Psoas muscle (tissue), 8 donors: ENCODE results near the gene DPEP2. TPM values are rescaled to one million over a fixed set of nuclear protein-coding genes. Genes with fewer than 3 reads are reported as not detected.
"Not testable (repeated sequence)": the region's sequence is repeated elsewhere in the genome, so short reads cannot be mapped to it uniquely, and the experiment has no call there.

ENCODE experiments used
- ATAC-seq, 4 donors: fragments of 200-7000 bp; cut with Tn5 transposase; one replicate each; pipeline ENCODE4 v1.9.1; 2020; ENCODE audit warnings: moderate library complexity in 3 of 4, mild to moderate bottlenecking in 2 of 4
- DNase-seq, 2 donors: peaks; one replicate each; pipeline ENCODE4 v3.0.0-alpha.2; 2020
- H3K27ac ChIP-seq: fragments of 200-600 bp; one replicate; pipeline ENCODE4 v1.8.0; 2022
- H3K27me3 ChIP-seq, 3 donors: fragments of 200-600 bp in 1 of 3; one replicate each; pipeline versions ENCODE4 v1.6.1 to v1.8.0; 2013 to 2022; ENCODE audit warnings: low read length in 2 of 3, mild to moderate bottlenecking in 2 of 3, moderate library complexity in 1 of 3; ENCODE audit not compliant: insufficient read depth in 3 of 3
- H3K36me3 ChIP-seq, 2 donors: fragments of 200-600 bp in 1 of 2; one replicate each; pipeline versions ENCODE4 v1.6.1 to v1.8.0; 2013 to 2022; ENCODE audit warnings: low read depth in 1 of 2, mild to moderate bottlenecking in 1 of 2, moderate library complexity in 1 of 2; ENCODE audit not compliant: insufficient read depth in 1 of 2
- H3K4me1 ChIP-seq: fragments of 200-600 bp; one replicate; pipeline ENCODE4 v1.8.0; 2022
- H3K4me3 ChIP-seq: fragments of 200-600 bp; one replicate; pipeline ENCODE4 v1.8.0; 2022; ENCODE audit warnings: mild to moderate bottlenecking
- H3K9me3 ChIP-seq: fragments of 200-600 bp; one replicate; pipeline ENCODE4 v1.8.0; 2022
- CTCF ChIP-seq: fragments of 200-600 bp; IDR thresholded peaks from one replicate; pipeline ENCODE4 v1.8.0; 2022; ENCODE audit warnings: antibody characterized with exemption
- WGBS, 3 donors: extraction: QIAGEN DNeasy Blood & Tissue Kit; methylation state at CpG; one replicate each; pipeline versions ENCODE4 v1.1.6 to v1.1.7; 2013; 5-methylcytosine and 5-hydroxymethylcytosine counted together
- intact Hi-C, 2 donors: fragments of 100-400 bp; cut with DNase I; formaldehyde crosslinking; loops; one replicate each; pipeline versions ENCODE4 v1.11.0 to v1.14.2; 2022
- polyA plus RNA-seq, 3 donors: library from polyadenylated mRNA; stranded (reverse); fragments of 200-250 nt; gene quantifications; one replicate each; pipeline ENCODE4 v1.2.3, GENCODE V29; 2013
- total RNA-seq, 4 donors: library from RNA; stranded (reverse); fragmentation: NEBNext Ultra II Directional in 2 of 4; extraction: Animal tissue kit (Norgen Biotek cat#: 25700) in 2 of 4; gene quantifications; one replicate each; pipeline versions ENCODE4 v1.2.1 to v1.2.4, GENCODE V29; 2021 to 2023
- donor health status: healthy with polysubstance abuse.
- donor health status: DM: no; HTN: no; CAD: no; lungs with moderate emphysema.
- donor health status: Bipolar disorder and iron deficiency.
- donor health status: healthy.
- donor health status: DM: yes; HTN: yes; CAD: no.
- donor health status: DM: no; HTN: no; CAD: no.
- donor health status: DM: no; HTN: no; CAD: no.
- donor health status: DM: yes; HTN: yes; CAD: no.

The DPEP2 gene
- total and polyA plus RNA-seq, 7 donors, result 0.23 to 1.1 (median 0.28) TPM; not detected in 1

GRCh38 chr16:67999985-68000384, 701 bp upstream of the DPEP2 start:
- Histone ChIP-seq H3K4me3 (peak overlapping the region; percentile 4), H3K27me3 (no peaks in the 10 kb centered on the region), H3K4me1 (no peaks in the 10 kb centered on the region), H3K27ac (peak overlapping the region; percentile 41), H3K36me3 (no peaks in the 10 kb centered on the region), H3K9me3 (no peaks in the 10 kb centered on the region)
- 57 to 70% (median 66%) methylated on average over 2 of the region's 2 CpGs for WGBS, 3 donors
- no peak for TF ChIP-seq CTCF
- intact Hi-C loops, result no loop called here
- DNase-seq (no peak), ATAC-seq (peak in 1 of 4 donors; percentile 14)

- DNase-seq, H3K36me3 ChIP-seq, H3K9me3 ChIP-seq, intact Hi-C loops, H3K4me1 ChIP-seq, H3K27me3 ChIP-seq, H3K27ac ChIP-seq, H3K4me3 ChIP-seq, ATAC-seq: not testable (repeated sequence)
- WGBS, 3 donors, result 91 to 96% (median 92%) methylated on average over 25 to 36 of the region's 36 CpGs
Measured at GRCh38 chr16:67998231-67998778, 979 bp downstream of the DPEP2 start.

GRCh38 chr16:67996666-67997065, 2.6 kb downstream of the DPEP2 start:
- Histone ChIP-seq H3K4me1 (peaks cover 15% of the 10 kb centered on the region), H3K36me3 (peaks cover 0 to under 1% of the 10 kb centered on the region in 2 donors), H3K4me3 (no peak overlapping the region), H3K9me3 (no peaks in the 10 kb centered on the region), H3K27ac (no peak overlapping the region), H3K27me3 (no peaks in the 10 kb centered on the region)
- TF ChIP-seq CTCF, result no peak
- intact Hi-C loops, result no loop called here
- DNase-seq (no peak), ATAC-seq (no peak)
- WGBS, 3 donors, result 85 to 92% (median 88%) methylated on average over 5 of the region's 5 CpGs

GRCh38 chr16:67995423-67995822, 3.9 kb downstream of the DPEP2 start:
- no peak for TF ChIP-seq CTCF
- no peaks in the 10 kb centered on the region for H3K9me3 ChIP-seq
- H3K27ac ChIP-seq, result no peak overlapping the region
- ATAC-seq (no peak), DNase-seq (no peak)
- intact Hi-C loops, result no loop called here
- H3K4me3 ChIP-seq, result no peak overlapping the region
- no peaks in the 10 kb centered on the region for H3K27me3 ChIP-seq
- 79 to 85% (median 83%) methylated on average over 5 of the region's 5 CpGs for WGBS, 3 donors
- H3K4me1 ChIP-seq, result peaks cover 28% of the 10 kb centered on the region
- H3K36me3 ChIP-seq, result peaks cover 0 to 8% of the 10 kb centered on the region in 2 donors

- not testable (repeated sequence) for H3K27me3 ChIP-seq, H3K36me3 ChIP-seq, H3K9me3 ChIP-seq, DNase-seq, ATAC-seq
- Histone ChIP-seq H3K27ac (peak overlapping the region; percentile 81), H3K4me3 (peak overlapping the region; percentile 64), H3K4me1 (peaks cover 40% of the 10 kb centered on the region)
- WGBS, 3 donors, result 67 to 91% (median 76%) methylated on average over 2 to 5 of the region's 6 CpGs
- intact Hi-C loops, result loop anchor here (5.0 kb wide), 2 partner anchors 68 to 238 kb away; no protein-coding TSS in a partner anchor
Measured at GRCh38 chr16:67994040-67994408, 5.3 kb downstream of the DPEP2 start.
